GM23248 (cell line): Measurements from ENCODE around the gene SP110.

Experiments used
- EZH2 ChIP-seq: fragments of 200-600 bp; sonication (generic); IDR thresholded peaks from 2 replicates; pipeline ENCODE4 v1.6.1; 2018; ENCODE audit warnings: antibody characterized with exemption, mild to moderate bottlenecking; ENCODE audit not compliant: insufficient read depth, poor library complexity, severe bottlenecking
- EZH2phosphoT487 ChIP-seq: fragments of 200-600 bp; sonication (generic); IDR thresholded peaks from 2 replicates; pipeline ENCODE4 v1.6.1; 2018; ENCODE audit warnings: antibody characterized with exemption, moderate library complexity, mild to moderate bottlenecking, low read depth; ENCODE audit not compliant: insufficient read depth

GRCh38 chr2:230258483-230258882 is 38.7 kb upstream of the SP110 start:
- no peak for TF ChIP-seq EZH2phosphoT487
- TF ChIP-seq EZH2 = no peak
